Panc1 (cell line): ENCODE measurements around the gene GRK6. TPM values are rescaled to one million over a fixed set of nuclear protein-coding genes. Genes with fewer than 3 reads are reported as not detected.

Source experiments
- ATAC-seq: fragments of 200-7000 bp; cut with Tn5 transposase; 2 replicates; pipeline ENCODE4 v1.9.1; 2020; ENCODE audit warnings: mild to moderate bottlenecking, moderate library complexity
- BruUV-seq: library from RNA; stranded (reverse); fragments of 400-500 nt; replicated peaks from 2 replicates; lab custom pipeline; 2021; lab: Mats Ljungman, UMichigan
- CTCF ChIA-PET: fragments of 300-600 bp; sonication (Branson Sonifier 250); formaldehyde crosslinking; loops from one replicate; lab custom pipeline; 2022; ENCODE audit warnings: antibody characterized with exemption; lab: Charles Lee
- POLR2A ChIA-PET: fragments of 300-600 bp; sonication (Branson Sonifier 250); formaldehyde crosslinking; loops from one replicate; lab custom pipeline; 2022; ENCODE audit warnings: antibody characterized with exemption; lab: Charles Lee
- DNase-seq: peaks from one replicate; pipeline ENCODE4 v3.0.0-alpha.2; 2010; ENCODE audit warnings: low read depth, low spot score
- H3K27ac ChIP-seq: 2 replicates; pipeline ENCODE4 v1.5.1; 2011; ENCODE audit warnings: mild to moderate bottlenecking, low read length, inconsistent platforms
- H3K27me3 ChIP-seq: fragments of 200-500 bp; sonication (Bioruptor generic); 2 replicates; pipeline ENCODE4 v1.6.0; 2014; ENCODE audit warnings: low read length, inconsistent platforms; ENCODE audit not compliant: control insufficient read depth, insufficient read depth
- H3K36me3 ChIP-seq: fragments of 200-500 bp; sonication (Bioruptor generic); 2 replicates; pipeline ENCODE4 v1.5.1; 2014; ENCODE audit warnings: inconsistent platforms, mild to moderate bottlenecking, low read length, moderate library complexity; ENCODE audit not compliant: control insufficient read depth, insufficient read depth
- H3K4me1 ChIP-seq: 2 replicates; pipeline ENCODE4 v1.5.1; 2011; ENCODE audit warnings: inconsistent platforms, mild to moderate bottlenecking, low read length, moderate library complexity; ENCODE audit not compliant: control insufficient read depth, insufficient read depth
- H3K4me3 ChIP-seq, 2 experiments: 2 replicates each; pipeline ENCODE4 v1.5.1; 2011 to 2012; ENCODE audit warnings: low read depth in 2 of 2, low read length in 2 of 2, mild to moderate bottlenecking in 2 of 2, inconsistent platforms in 1 of 2, moderate library complexity in 1 of 2
- H3K9me3 ChIP-seq: fragments of 200-500 bp; sonication (Bioruptor generic); 2 replicates; pipeline ENCODE4 v1.5.1; 2014; ENCODE audit warnings: low read depth, mild to moderate bottlenecking, inconsistent platforms, low read length, moderate library complexity; ENCODE audit not compliant: control insufficient read depth, insufficient read depth
- CTCF ChIP-seq: fragments of 450-650 bp; IDR thresholded peaks from 2 replicates; pipeline ENCODE4 v1.5.1; 2017; ENCODE audit warnings: mild to moderate bottlenecking
- POLR2AphosphoS5 ChIP-seq: IDR thresholded peaks from 2 replicates; pipeline ENCODE4 v1.6.1; 2012; ENCODE audit warnings: mild to moderate bottlenecking, low read depth, low read length, moderate library complexity
- REST ChIP-seq, 2 experiments: IDR thresholded peaks; 2 replicates each; pipeline ENCODE4 v1.6.1; 2011 to 2012; ENCODE audit warnings: low read depth in 2 of 2, control low read depth in 1 of 2, low read length in 1 of 2, mild to moderate bottlenecking in 1 of 2, moderate library complexity in 1 of 2; ENCODE audit not compliant: insufficient read depth in 1 of 2
- SIN3A ChIP-seq: IDR thresholded peaks from 2 replicates; pipeline ENCODE4 v1.6.1; 2012; ENCODE audit warnings: low read depth, mild to moderate bottlenecking, low read length, moderate library complexity, borderline replicate concordance; ENCODE audit not compliant: insufficient read depth
- TCF7L2 ChIP-seq: IDR thresholded peaks from 2 replicates; pipeline ENCODE4 v1.6.1; 2011; ENCODE audit warnings: mild to moderate bottlenecking, low read depth, low read length, inconsistent platforms
- in situ Hi-C: cut with HindIII; loops from 2 replicates; pipeline ENCODE4 v1.10.0; 2016; ENCODE audit warnings: low sequenced_read_pairs, low pct_unique_long_range_greater_than_20kb
- intact Hi-C: fragments of 100-400 bp; cut with micrococcal nuclease; formaldehyde crosslinking; loops from one replicate; pipeline ENCODE4 v1.10.0; 2022; ENCODE audit not compliant: unreplicated experiment
- total RNA-seq: library from RNA; stranded (reverse); gene quantifications from one replicate; pipeline ENCODE4 v1.2.1, GENCODE V29; 2021; ENCODE audit not compliant: unreplicated experiment

Gene GRK6
- total RNA-seq, 1 experiment from 2014 or later = 56.1 TPM

GRCh38 chr5:177432839-177433657 is 6.6 kb downstream of the GRK6 start:
- H3K4me3 ChIP-seq = no peak overlapping the region
- no peak overlapping the region for H3K27ac ChIP-seq
- intact Hi-C loops = no loop called here
- no peaks in the 10 kb centered on the region for H3K27me3 ChIP-seq
- no peak for TF ChIP-seq POLR2AphosphoS5
- in situ Hi-C loops = no loop called here
- ATAC-seq (no peak), DNase-seq (no peak)
- ChIA-PET POLR2A (no interaction called here), CTCF (no interaction called here)
- no peaks in the 10 kb centered on the region for H3K9me3 ChIP-seq
- peaks cover 1% of the 10 kb centered on the region; the same call in 1 of the 2 replicates for H3K4me1 ChIP-seq
- no peaks in the 10 kb centered on the region; the same call in 1 of the 2 replicates for H3K36me3 ChIP-seq
- BruUV-seq = no TSS peak

GRCh38 chr5:177433658-177434217 is 7.3 kb downstream of the GRK6 start:
- no peak for TF ChIP-seq SIN3A
- intact Hi-C loops = no loop called here
- BruUV-seq = no TSS peak
- POLR2A ChIA-PET = no interaction called here
- Histone ChIP-seq H3K4me1 (no peaks in the 10 kb centered on the region), H3K27ac (no peak overlapping the region), H3K4me3 (no peak overlapping the region), H3K27me3 (no peaks in the 10 kb centered on the region), H3K36me3 (no peaks in the 10 kb centered on the region; the same call in 1 of the 2 replicates), H3K9me3 (no peaks in the 10 kb centered on the region)
- in situ Hi-C loops = no loop called here
- CTCF ChIA-PET = no interaction called here
- ATAC-seq (no peak), DNase-seq (no peak)

GRCh38 chr5:177434437-177434836 is 8.0 kb downstream of the GRK6 start:
- 0 out of 2 replicates have a peak, but pooled peaks have one; percentile 19 for ATAC-seq

More at GRCh38 chr5:177434437-177434836, 8.0 kb downstream of the GRK6 start:
- no TSS peak for BruUV-seq
- in situ Hi-C loops (no loop called here), intact Hi-C loops (no loop called here)
- ChIA-PET CTCF (no interaction called here), POLR2A (no interaction called here)
- Histone ChIP-seq H3K36me3 (no peaks in the 10 kb centered on the region; the same call in 1 of the 2 replicates), H3K4me1 (no peaks in the 10 kb centered on the region), H3K27ac (no peak overlapping the region), H3K9me3 (no peaks in the 10 kb centered on the region), H3K4me3 (no peak overlapping the region), H3K27me3 (no peaks in the 10 kb centered on the region)
- TF ChIP-seq SIN3A (no peak), POLR2AphosphoS5 (no peak), CTCF (no peak), TCF7L2 (no peak), REST (IDR thresholded peaks at IDR 0.05; ENCODE audit: insufficient read depth in 1 of 2, low read depth in 2 of 2, low read length in 1 of 2) (no peak)
- DNase-seq = no peak
